ENCODE measurements around the gene PRDM15.

The PRDM15 gene

GRCh38 chr21:41894922-41895557 is 15.9 kb upstream of the PRDM15 start:
- Histone ChIP-seq H2AFZ (ENCODE audit: low read depth, low read length) (no peak overlapping the region), H3K27ac (ENCODE audit: low read length, poor library complexity, severe bottlenecking) (peak overlapping the region; percentile 21), H3K79me1 (replicated peaks; ENCODE audit: low read length, poor library complexity, severe bottlenecking) (no peaks in the 10 kb centered on the region), H3K4me3 (ENCODE audit: insufficient read depth in 1 of 2, low read depth in 1 of 2, low read length in 2 of 2) (no peak overlapping the region), H3K4me2 (ENCODE audit: low read length, poor library complexity, severe bottlenecking) (no peak overlapping the region), H2BK12ac (ENCODE audit: low read length in 2 of 2) (no peak overlapping the region), H4K91ac (ENCODE audit: low read length) (no peak overlapping the region), H3K27me3 (ENCODE audit: control insufficient read depth in 1 of 2, insufficient read depth in 1 of 2, low read length in 2 of 2) (no peaks in the 10 kb centered on the region), H3K18ac (ENCODE audit: low read depth in 1 of 2, low read length in 2 of 2) (no peak overlapping the region), H3K36me3 (ENCODE audit: control insufficient read depth in 1 of 2, insufficient read depth in 2 of 2, low read depth in 1 of 2, low read length in 2 of 2) (peaks cover 36 to 81% of the 10 kb centered on the region in 2 experiments), H3K23ac (ENCODE audit: low read length in 2 of 2) (no peak overlapping the region), H2BK5ac (ENCODE audit: low read depth, low read length, poor library complexity, severe bottlenecking) (no peak overlapping the region), H3K4me1 (ENCODE audit: control insufficient read depth, insufficient read depth, low read depth, low read length) (peaks cover 10% of the 10 kb centered on the region), H3K4ac (ENCODE audit: low read depth in 1 of 2, low read length in 2 of 2) (no peak overlapping the region), H2AK5ac (ENCODE audit: low read length, severe bottlenecking) (no peak overlapping the region), H2BK120ac (ENCODE audit: low read depth, low read length) (no peak overlapping the region), H3K9ac (ENCODE audit: low read length) (no peak overlapping the region), H3K9me3 (ENCODE audit: control insufficient read depth, low read length) (no peaks in the 10 kb centered on the region), H4K8ac (ENCODE audit: low read length) (no peak overlapping the region), H3K14ac (ENCODE audit: low read length in 2 of 2) (no peak overlapping the region), H2BK15ac (ENCODE audit: low read depth, poor library complexity, severe bottlenecking) (no peak overlapping the region)
- peak; percentile 49 for DNase-seq
- WGBS: 64% methylated on average over 10 of the region's 13 CpGs

DNA sequence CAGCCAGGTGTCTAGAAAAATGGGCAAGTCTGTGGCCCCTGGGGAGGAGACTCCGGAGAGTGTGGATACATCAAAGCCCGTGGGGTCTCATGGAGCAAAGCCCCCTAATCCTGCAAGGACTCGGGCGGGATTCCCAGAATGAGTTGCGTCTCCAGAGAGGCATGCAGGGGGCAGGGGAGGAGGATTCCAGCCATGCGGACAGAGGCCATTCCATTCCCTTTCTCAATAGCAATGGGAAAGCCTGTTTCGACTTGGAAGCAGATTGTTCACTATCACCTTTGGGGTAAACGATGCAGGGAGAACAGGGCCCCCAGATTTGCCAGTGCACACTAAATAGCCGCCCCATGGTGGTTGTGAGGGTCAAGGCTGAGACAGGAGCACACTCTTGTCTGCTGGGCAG is 15.4 kb upstream of the PRDM15 start:
- Histone ChIP-seq H2AK5ac (ENCODE audit: low read length, severe bottlenecking) (no peak overlapping the region), H2BK5ac (ENCODE audit: low read depth, low read length, poor library complexity, severe bottlenecking) (no peak overlapping the region), H3K27me3 (ENCODE audit: control insufficient read depth in 1 of 2, insufficient read depth in 1 of 2, low read length in 2 of 2) (no peaks in the 10 kb centered on the region), H4K91ac (ENCODE audit: low read length) (no peak overlapping the region), H3K4ac (ENCODE audit: low read depth in 1 of 2, low read length in 2 of 2) (no peak overlapping the region), H2BK120ac (ENCODE audit: low read depth, low read length) (no peak overlapping the region), H2BK12ac (ENCODE audit: low read length in 2 of 2) (no peak overlapping the region), H2BK15ac (ENCODE audit: low read depth, poor library complexity, severe bottlenecking) (no peak overlapping the region), H3K14ac (ENCODE audit: low read length in 2 of 2) (no peak overlapping the region), H3K9me3 (ENCODE audit: control insufficient read depth, low read length) (no peaks in the 10 kb centered on the region), H3K18ac (ENCODE audit: low read depth in 1 of 2, low read length in 2 of 2) (no peak overlapping the region), H3K4me1 (ENCODE audit: control insufficient read depth, insufficient read depth, low read depth, low read length) (peaks cover 10% of the 10 kb centered on the region), H3K36me3 (ENCODE audit: control insufficient read depth in 1 of 2, insufficient read depth in 2 of 2, low read depth in 1 of 2, low read length in 2 of 2) (peaks cover 36 to 81% of the 10 kb centered on the region in 2 experiments), H3K27ac (ENCODE audit: low read length, poor library complexity, severe bottlenecking) (no peak overlapping the region), H3K79me1 (replicated peaks; ENCODE audit: low read length, poor library complexity, severe bottlenecking) (no peaks in the 10 kb centered on the region), H2AFZ (ENCODE audit: low read depth, low read length) (no peak overlapping the region), H3K4me2 (ENCODE audit: low read length, poor library complexity, severe bottlenecking) (no peak overlapping the region), H3K23ac (ENCODE audit: low read length in 2 of 2) (peak overlapping the region in 1 of 2 experiments; percentile 42), H4K8ac (ENCODE audit: low read length) (no peak overlapping the region), H3K9ac (ENCODE audit: low read length) (no peak overlapping the region), H3K4me3 (ENCODE audit: insufficient read depth in 1 of 2, low read depth in 1 of 2, low read length in 2 of 2) (no peak overlapping the region)
- DNase-seq: no peak
- WGBS: 95% methylated on average over 9 of the region's 9 CpGs

GRCh38 chr21:41892726-41893125 is 13.6 kb upstream of the PRDM15 start:
- H3K27me3 ChIP-seq (ENCODE audit: control insufficient read depth in 1 of 2, insufficient read depth in 1 of 2, low read length in 2 of 2): no peaks in the 10 kb centered on the region
- H3K9ac ChIP-seq (ENCODE audit: low read length): no peak overlapping the region
- H2AK5ac ChIP-seq (ENCODE audit: low read length, severe bottlenecking): no peak overlapping the region
- H3K4me2 ChIP-seq (ENCODE audit: low read length, poor library complexity, severe bottlenecking): no peak overlapping the region
- H2BK120ac ChIP-seq (ENCODE audit: low read depth, low read length): no peak overlapping the region
- H3K27ac ChIP-seq (ENCODE audit: low read length, poor library complexity, severe bottlenecking): no peak overlapping the region
- no peak overlapping the region for H2BK12ac ChIP-seq (ENCODE audit: low read length in 2 of 2)
- H3K18ac ChIP-seq (ENCODE audit: low read depth in 1 of 2, low read length in 2 of 2): no peak overlapping the region
- H2AFZ ChIP-seq (ENCODE audit: low read depth, low read length): no peak overlapping the region
- H3K14ac ChIP-seq (ENCODE audit: low read length in 2 of 2): no peak overlapping the region
- no peak for DNase-seq
- H4K91ac ChIP-seq (ENCODE audit: low read length): peak overlapping the region; percentile 1
- no peak overlapping the region for H3K4me3 ChIP-seq (ENCODE audit: insufficient read depth in 1 of 2, low read depth in 1 of 2, low read length in 2 of 2)
- H3K4ac ChIP-seq (ENCODE audit: low read depth in 1 of 2, low read length in 2 of 2): no peak overlapping the region
- no peak overlapping the region for H2BK15ac ChIP-seq (ENCODE audit: low read depth, poor library complexity, severe bottlenecking)
- no peak overlapping the region for H2BK5ac ChIP-seq (ENCODE audit: low read depth, low read length, poor library complexity, severe bottlenecking)
- H3K23ac ChIP-seq (ENCODE audit: low read length in 2 of 2): no peak overlapping the region
- H3K4me1 ChIP-seq (ENCODE audit: control insufficient read depth, insufficient read depth, low read depth, low read length): peaks cover 12% of the 10 kb centered on the region
- 99% methylated on average over 15 of the region's 16 CpGs for WGBS
- H4K8ac ChIP-seq (ENCODE audit: low read length): no peak overlapping the region
- H3K36me3 ChIP-seq (ENCODE audit: control insufficient read depth in 1 of 2, insufficient read depth in 2 of 2, low read depth in 1 of 2, low read length in 2 of 2): peaks cover 28 to 79% of the 10 kb centered on the region in 2 experiments
- H3K79me1 ChIP-seq (replicated peaks; ENCODE audit: low read length, poor library complexity, severe bottlenecking): no peaks in the 10 kb centered on the region
- no peaks in the 10 kb centered on the region for H3K9me3 ChIP-seq (ENCODE audit: control insufficient read depth, low read length)

DNA sequence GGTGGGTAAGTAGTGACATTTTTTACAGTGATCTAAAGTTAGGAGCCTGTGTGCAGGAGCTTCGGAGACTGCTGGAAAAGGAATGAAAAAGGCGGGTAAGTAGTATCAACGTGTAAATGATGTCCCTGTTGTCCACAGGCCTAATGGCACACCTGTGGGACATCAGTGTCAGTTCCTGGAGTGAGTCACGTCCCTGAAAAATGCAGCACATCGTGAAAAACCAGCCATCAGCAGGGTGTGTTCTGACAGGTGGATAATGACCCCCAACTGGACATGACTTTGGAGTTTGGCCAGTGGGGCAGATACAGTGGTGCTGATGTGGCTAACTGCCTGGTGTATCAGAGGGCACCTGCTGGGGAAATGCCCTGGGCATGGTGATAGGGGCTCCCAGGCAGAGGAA is 12.0 kb upstream of the PRDM15 start:
- H3K14ac ChIP-seq (ENCODE audit: low read length in 2 of 2): no peak overlapping the region
- no peak overlapping the region for H2AK5ac ChIP-seq (ENCODE audit: low read length, severe bottlenecking)
- no peaks in the 10 kb centered on the region for H3K9me3 ChIP-seq (ENCODE audit: control insufficient read depth, low read length)
- H3K27me3 ChIP-seq (ENCODE audit: control insufficient read depth in 1 of 2, insufficient read depth in 1 of 2, low read length in 2 of 2): no peaks in the 10 kb centered on the region
- no peak overlapping the region for H2BK12ac ChIP-seq (ENCODE audit: low read length in 2 of 2)
- H3K27ac ChIP-seq (ENCODE audit: low read length, poor library complexity, severe bottlenecking): no peak overlapping the region
- H2BK5ac ChIP-seq (ENCODE audit: low read depth, low read length, poor library complexity, severe bottlenecking): no peak overlapping the region
- H2AFZ ChIP-seq (ENCODE audit: low read depth, low read length): no peak overlapping the region
- H3K9ac ChIP-seq (ENCODE audit: low read length): no peak overlapping the region
- H4K91ac ChIP-seq (ENCODE audit: low read length): no peak overlapping the region
- no peak overlapping the region for H4K8ac ChIP-seq (ENCODE audit: low read length)
- H3K23ac ChIP-seq (ENCODE audit: low read length in 2 of 2): no peak overlapping the region
- H3K4ac ChIP-seq (ENCODE audit: low read depth in 1 of 2, low read length in 2 of 2): no peak overlapping the region
- H3K4me3 ChIP-seq (ENCODE audit: insufficient read depth in 1 of 2, low read depth in 1 of 2, low read length in 2 of 2): no peak overlapping the region
- WGBS: 83% methylated on average over 5 of the region's 5 CpGs
- DNase-seq: no peak
- H3K36me3 ChIP-seq (ENCODE audit: control insufficient read depth in 1 of 2, insufficient read depth in 2 of 2, low read depth in 1 of 2, low read length in 2 of 2): peaks cover 22 to 70% of the 10 kb centered on the region in 2 experiments
- no peaks in the 10 kb centered on the region for H3K79me1 ChIP-seq (replicated peaks; ENCODE audit: low read length, poor library complexity, severe bottlenecking)
- no peak overlapping the region for H3K18ac ChIP-seq (ENCODE audit: low read depth in 1 of 2, low read length in 2 of 2)
- no peak overlapping the region for H3K4me2 ChIP-seq (ENCODE audit: low read length, poor library complexity, severe bottlenecking)
- H2BK120ac ChIP-seq (ENCODE audit: low read depth, low read length): no peak overlapping the region
- H3K4me1 ChIP-seq (ENCODE audit: control insufficient read depth, insufficient read depth, low read depth, low read length): peaks cover 12% of the 10 kb centered on the region
- H2BK15ac ChIP-seq (ENCODE audit: low read depth, poor library complexity, severe bottlenecking): no peak overlapping the region

All from mesenchymal stem cell (in vitro differentiated cells and primary cell).